ENCODE measurements around the gene REEP1.

DNA sequence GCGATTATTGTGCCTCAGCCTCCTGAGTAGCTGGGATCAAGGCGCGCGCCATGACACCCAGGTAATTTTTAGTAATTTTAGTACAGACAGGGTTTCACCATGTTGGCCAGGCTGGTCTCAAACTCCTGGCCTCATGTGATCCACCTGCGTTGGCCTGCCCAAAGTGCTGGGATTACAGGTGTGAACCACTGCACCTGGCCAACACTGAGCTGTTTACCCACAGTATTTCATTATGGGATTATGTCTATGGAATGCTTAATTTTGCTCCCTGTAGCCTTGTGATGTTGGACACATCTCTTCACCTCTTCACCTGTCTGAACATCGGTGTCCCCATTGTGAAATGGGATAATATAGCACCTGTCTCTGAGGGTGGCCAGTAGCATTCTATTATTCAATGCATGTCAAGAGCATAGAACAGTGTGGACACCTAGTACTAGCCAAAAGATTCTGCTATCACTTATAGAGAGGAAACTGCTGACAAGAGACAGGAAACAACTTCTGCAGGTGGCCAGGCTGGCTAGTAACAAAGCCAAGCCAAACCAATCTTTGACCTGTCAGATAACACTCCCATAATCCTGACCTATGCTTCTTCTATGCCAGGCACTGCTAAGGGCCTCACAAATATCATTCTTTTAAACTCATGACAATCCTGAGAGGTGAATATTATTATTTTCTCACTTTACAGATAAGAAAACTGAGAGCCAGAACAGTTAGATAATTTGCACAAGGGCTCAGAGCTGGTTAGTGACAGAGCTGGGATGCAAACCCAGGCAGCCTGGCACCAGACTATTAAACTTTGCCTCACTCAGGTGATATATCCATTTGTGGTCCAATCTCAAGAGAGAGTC is 29.4 kb upstream of the REEP1 start:
- TF ChIP-seq, protein P1, sequence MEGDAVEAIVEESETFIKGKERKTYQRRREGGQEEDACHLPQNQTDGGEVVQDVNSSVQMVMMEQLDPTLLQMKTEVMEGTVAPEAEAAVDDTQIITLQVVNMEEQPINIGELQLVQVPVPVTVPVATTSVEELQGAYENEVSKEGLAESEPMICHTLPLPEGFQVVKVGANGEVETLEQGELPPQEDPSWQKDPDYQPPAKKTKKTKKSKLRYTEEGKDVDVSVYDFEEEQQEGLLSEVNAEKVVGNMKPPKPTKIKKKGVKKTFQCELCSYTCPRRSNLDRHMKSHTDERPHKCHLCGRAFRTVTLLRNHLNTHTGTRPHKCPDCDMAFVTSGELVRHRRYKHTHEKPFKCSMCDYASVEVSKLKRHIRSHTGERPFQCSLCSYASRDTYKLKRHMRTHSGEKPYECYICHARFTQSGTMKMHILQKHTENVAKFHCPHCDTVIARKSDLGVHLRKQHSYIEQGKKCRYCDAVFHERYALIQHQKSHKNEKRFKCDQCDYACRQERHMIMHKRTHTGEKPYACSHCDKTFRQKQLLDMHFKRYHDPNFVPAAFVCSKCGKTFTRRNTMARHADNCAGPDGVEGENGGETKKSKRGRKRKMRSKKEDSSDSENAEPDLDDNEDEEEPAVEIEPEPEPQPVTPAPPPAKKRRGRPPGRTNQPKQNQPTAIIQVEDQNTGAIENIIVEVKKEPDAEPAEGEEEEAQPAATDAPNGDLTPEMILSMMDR (IDR thresholded peaks at IDR 0.05): no peak
- no peak for TF ChIP-seq POLR2AphosphoS5 (IDR thresholded peaks at IDR 0.05; ENCODE audit: low read depth, low read length)
- no peak for TF ChIP-seq TCF7L2 (IDR thresholded peaks at IDR 0.05; ENCODE audit: low read depth, low read length)
- TF ChIP-seq, protein P2, sequence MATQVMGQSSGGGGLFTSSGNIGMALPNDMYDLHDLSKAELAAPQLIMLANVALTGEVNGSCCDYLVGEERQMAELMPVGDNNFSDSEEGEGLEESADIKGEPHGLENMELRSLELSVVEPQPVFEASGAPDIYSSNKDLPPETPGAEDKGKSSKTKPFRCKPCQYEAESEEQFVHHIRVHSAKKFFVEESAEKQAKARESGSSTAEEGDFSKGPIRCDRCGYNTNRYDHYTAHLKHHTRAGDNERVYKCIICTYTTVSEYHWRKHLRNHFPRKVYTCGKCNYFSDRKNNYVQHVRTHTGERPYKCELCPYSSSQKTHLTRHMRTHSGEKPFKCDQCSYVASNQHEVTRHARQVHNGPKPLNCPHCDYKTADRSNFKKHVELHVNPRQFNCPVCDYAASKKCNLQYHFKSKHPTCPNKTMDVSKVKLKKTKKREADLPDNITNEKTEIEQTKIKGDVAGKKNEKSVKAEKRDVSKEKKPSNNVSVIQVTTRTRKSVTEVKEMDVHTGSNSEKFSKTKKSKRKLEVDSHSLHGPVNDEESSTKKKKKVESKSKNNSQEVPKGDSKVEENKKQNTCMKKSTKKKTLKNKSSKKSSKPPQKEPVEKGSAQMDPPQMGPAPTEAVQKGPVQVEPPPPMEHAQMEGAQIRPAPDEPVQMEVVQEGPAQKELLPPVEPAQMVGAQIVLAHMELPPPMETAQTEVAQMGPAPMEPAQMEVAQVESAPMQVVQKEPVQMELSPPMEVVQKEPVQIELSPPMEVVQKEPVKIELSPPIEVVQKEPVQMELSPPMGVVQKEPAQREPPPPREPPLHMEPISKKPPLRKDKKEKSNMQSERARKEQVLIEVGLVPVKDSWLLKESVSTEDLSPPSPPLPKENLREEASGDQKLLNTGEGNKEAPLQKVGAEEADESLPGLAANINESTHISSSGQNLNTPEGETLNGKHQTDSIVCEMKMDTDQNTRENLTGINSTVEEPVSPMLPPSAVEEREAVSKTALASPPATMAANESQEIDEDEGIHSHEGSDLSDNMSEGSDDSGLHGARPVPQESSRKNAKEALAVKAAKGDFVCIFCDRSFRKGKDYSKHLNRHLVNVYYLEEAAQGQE (IDR thresholded peaks at IDR 0.05; ENCODE audit: insufficient read depth in 1 of 2, low read depth in 2 of 2, low read length in 1 of 2): no peak

All from Panc1 (cell line).